Body of pancreas (tissue), 4 donors: ENCODE measurements around the gene TXNDC2. TPM values are rescaled to one million over a fixed set of nuclear protein-coding genes. Genes with fewer than 3 reads are reported as not detected.

ENCODE experiments used
- ATAC-seq: fragments of 150-250 bp; one replicate; pipeline ENCODE4 v1.9.1; 2016
- DNase-seq, 4 donors: peaks; one replicate each; pipeline ENCODE4 v3.0.0-alpha.2; 2019
- H3K27ac ChIP-seq, 4 donors: fragments of 200-600 bp; sonication (generic); 1 replicate in 3 of 4; 2 replicates in 1 of 4; pipeline versions ENCODE4 v1.5.1 to v1.6.1; 2016 to 2019; ENCODE audit warnings: mild to moderate bottlenecking in 1 of 4, mixed read lengths in 1 of 4, moderate library complexity in 1 of 4
- H3K27me3 ChIP-seq, 2 donors: fragments of 200-600 bp; sonication (generic); one replicate each; pipeline ENCODE4 v1.6.0; 2016; ENCODE audit warnings: mild to moderate bottlenecking in 1 of 2
- H3K36me3 ChIP-seq, 2 donors: fragments of 200-600 bp; sonication (generic); replicated peaks in 1 of 2; 2 replicates each; pipeline ENCODE4 v1.5.1; 2016; ENCODE audit warnings: low read depth in 2 of 2; ENCODE audit not compliant: insufficient read depth in 1 of 2
- H3K4me1 ChIP-seq: fragments of 200-600 bp; sonication (generic); one replicate; pipeline ENCODE4 v1.6.0; 2016
- H3K4me3 ChIP-seq, 2 donors: fragments of 200-600 bp; sonication (generic); 1 replicate in 1 of 2; 2 replicates in 1 of 2; pipeline ENCODE4 v1.5.1; 2016 to 2019
- H3K9me3 ChIP-seq, 3 donors: fragments of 200-600 bp; sonication (generic); 1 replicate in 2 of 3; 2 replicates in 1 of 3; pipeline ENCODE4 v1.5.1; 2016
- CTCF ChIP-seq, 7 experiments: fragments of 450-650 bp in 4 of 7; fragments of 200-600 bp in 3 of 7; sonication (generic) in 3 of 7; IDR thresholded peaks; one replicate each; pipeline ENCODE4 v1.5.1; 2016 to 2019; ENCODE audit warnings: antibody characterized with exemption in 7 of 7
- POLR2A ChIP-seq, 3 donors: fragments of 450-650 bp; IDR thresholded peaks; one replicate each; pipeline ENCODE4 v1.6.1; 2016; ENCODE audit warnings: antibody characterized with exemption in 3 of 3, mild to moderate bottlenecking in 2 of 3
- WGBS, 2 donors: methylation state at CpG; one replicate each; pipeline ENCODE4 v1.1.5; 2017; 5-methylcytosine and 5-hydroxymethylcytosine counted together
- intact Hi-C: fragments of 100-400 bp; cut with DNase I; formaldehyde crosslinking; loops from one replicate; pipeline ENCODE4 v1.15.1; 2023
- total RNA-seq, 2 donors: library from RNA; depleted of rRNA; stranded (reverse); fragments of >200 nt; gene quantifications; one replicate each; pipeline ENCODE4 v1.1.0, GENCODE V29; 2016

Gene TXNDC2
- total RNA-seq, 2 donors from 2014 or later = not detected

GRCh38 chr18:9913151-9913525, 27.4 kb downstream of the TXNDC2 start:
- intact Hi-C loops = no loop called here
- no peak for TF ChIP-seq CTCF (IDR thresholded peaks at IDR 0.05)
- no peak for TF ChIP-seq POLR2A (IDR thresholded peaks at IDR 0.05)
- Histone ChIP-seq H3K4me3 (peak overlapping the region in 1 of 2 donors; percentile 82), H3K4me1 (peaks cover 32% of the 10 kb centered on the region), H3K27me3 (no peaks in the 10 kb centered on the region), H3K36me3 (no peaks in the 10 kb centered on the region), H3K27ac (peak overlapping the region; percentile 98 to 100 (median 100)), H3K9me3 (no peaks in the 10 kb centered on the region)
- no peak for DNase-seq
- no peak for ATAC-seq
- 7% methylated on average over 12 of the region's 12 CpGs for WGBS, 2 donors

- TF ChIP-seq CTCF (IDR thresholded peaks at IDR 0.05) = peak in 1 of 7 experiments; percentile 1
- peak; percentile 95 to 98 (median 97) for TF ChIP-seq POLR2A (IDR thresholded peaks at IDR 0.05)
- no peaks in the 10 kb centered on the region for H3K9me3 ChIP-seq
- WGBS, 2 donors = 0 to 1% methylated on average over 9 to 87 of the region's 87 CpGs
- peak; percentile 92 for ATAC-seq
- H3K4me3 ChIP-seq = peak within 1 kb of the TSS; percentile 82 to 97
- H3K27ac ChIP-seq = peak within 1 kb of the TSS; percentile 98 to 100 (median 100)
- no peaks in the 10 kb centered on the region for H3K36me3 ChIP-seq
- H3K27me3 ChIP-seq = no peaks in the 10 kb centered on the region
- intact Hi-C loops = no loop called here
- peaks cover 38% of the 10 kb centered on the region for H3K4me1 ChIP-seq
- DNase-seq = peak; percentile 93 to 96 (median 95)
Measured at GRCh38 chr18:9913526-9914333, 28.0 kb downstream of the TXNDC2 start, which contains the start of gene VAPA. Gene VAPA (plus strand): TSS chr18:9914016. CDS start chr18:9914257, 241 bp downstream.

GRCh38 chr18:9914334-9914583, 28.5 kb downstream of the TXNDC2 start:
- no peaks in the 10 kb centered on the region for H3K27me3 ChIP-seq
- intact Hi-C loops = no loop called here
- H3K9me3 ChIP-seq = no peaks in the 10 kb centered on the region
- WGBS, 2 donors = 0% methylated on average over 14 of the region's 35 CpGs; no CpG with 5 or more reads in 1 of the 2 donors
- ATAC-seq = no peak
- H3K4me3 ChIP-seq = peak overlapping the region; percentile 82 to 97
- TF ChIP-seq POLR2A (IDR thresholded peaks at IDR 0.05) (no peak), CTCF (IDR thresholded peaks at IDR 0.05) (no peak)
- peaks cover 43% of the 10 kb centered on the region for H3K4me1 ChIP-seq
- H3K27ac ChIP-seq = peak overlapping the region; percentile 98 to 100 (median 100)
- no peaks in the 10 kb centered on the region for H3K36me3 ChIP-seq
- no peak for DNase-seq

GRCh38 chr18:9914584-9915290, 29.0 kb downstream of the TXNDC2 start:
- ATAC-seq (peak; percentile 54), DNase-seq (peak; percentile 89 to 91 (median 90))
- Histone ChIP-seq H3K36me3 (no peaks in the 10 kb centered on the region), H3K4me1 (peaks cover 48% of the 10 kb centered on the region), H3K4me3 (peak overlapping the region; percentile 68 to 80), H3K27ac (peak overlapping the region; percentile 98 to 100 (median 100)), H3K9me3 (no peaks in the 10 kb centered on the region), H3K27me3 (no peaks in the 10 kb centered on the region)
- TF ChIP-seq POLR2A (IDR thresholded peaks at IDR 0.05) (peak; percentile 82 to 90 (median 86)), CTCF (IDR thresholded peaks at IDR 0.05) (no peak)
- intact Hi-C loops = no loop called here
- 0% methylated on average over 9 to 68 of the region's 77 CpGs for WGBS, 2 donors
